DMS114 treated with DMSO at 0.1 percent for 48 hours (cell line): Measurements from ENCODE around the gene MVB12B.
"Not testable (repeated sequence)": the region's sequence is repeated elsewhere in the genome, so short reads cannot be mapped to it uniquely, and the experiment has no call there.

Source experiments
- DNase-seq: peaks from one replicate; lab custom pipeline; 2025; ENCODE audit not compliant: unreplicated experiment; lab: John Stamatoyannopoulos, UW

The MVB12B gene

GRCh38 chr9:126527109-126527825, 200.6 kb downstream of the MVB12B start:
- DNase-seq = no peak

- DNase-seq = no peak
Observed at GRCh38 chr9:126528111-126528510, 201.5 kb downstream of the MVB12B start.

GRCh38 chr9:126528915-126529314, 202.3 kb downstream of the MVB12B start:
- DNase-seq = no peak

GRCh38 chr9:126531035-126531571, 204.5 kb downstream of the MVB12B start:
- DNase-seq = no peak

GRCh38 chr9:126531591-126531990, 205.0 kb downstream of the MVB12B start:
- DNase-seq = no peak

GRCh38 chr9:126532019-126532462, 205.4 kb downstream of the MVB12B start:
- no peak for DNase-seq

- no peak for DNase-seq
Observed at GRCh38 chr9:126532489-126532888, 205.9 kb downstream of the MVB12B start.

- DNase-seq = no peak
Observed at GRCh38 chr9:126532951-126533925, 206.6 kb downstream of the MVB12B start.

GRCh38 chr9:126533926-126534310, 207.3 kb downstream of the MVB12B start:
- no peak for DNase-seq

GRCh38 chr9:126534431-126535186, 208.0 kb downstream of the MVB12B start:
- no peak for DNase-seq

GRCh38 chr9:126536131-126536530, 209.5 kb downstream of the MVB12B start:
- no peak for DNase-seq

GRCh38 chr9:126536841-126537465, 210.3 kb downstream of the MVB12B start:
- no peak for DNase-seq

- DNase-seq = no peak
Observed at GRCh38 chr9:126538550-126538949, 211.9 kb downstream of the MVB12B start.

GRCh38 chr9:126540398-126540797, 213.8 kb downstream of the MVB12B start:
- not testable (repeated sequence) for DNase-seq

- no peak for DNase-seq
Observed at GRCh38 chr9:126543490-126543889, 216.9 kb downstream of the MVB12B start.

GRCh38 chr9:126545106-126545505, 218.5 kb downstream of the MVB12B start:
- no peak for DNase-seq

- no peak for DNase-seq
Observed at GRCh38 chr9:126546036-126546435, 219.4 kb downstream of the MVB12B start.

GRCh38 chr9:126548312-126548711, 221.7 kb downstream of the MVB12B start:
- no peak for DNase-seq

- DNase-seq = no peak
Observed at GRCh38 chr9:126549246-126550006, 222.8 kb downstream of the MVB12B start.

- no peak for DNase-seq
Observed at GRCh38 chr9:126550891-126551351, 224.3 kb downstream of the MVB12B start.
